Activated naive CD8-positive, alpha-beta T cell treated with anti-CD3 and anti-CD28 coated beads, Interleukin-2, amount 50 U/mL, for 24 hours (primary cell): Measurements from ENCODE around the gene PIP5K1B.
A peak's percentile ranks its signal among the peaks of the same experiment; 100 is the strongest.

Experiments used
- ATAC-seq: fragments of 150-1000 bp; cut with Tn5 transposase; one replicate; pipeline ENCODE4 v1.10.0; 2021
- DNase-seq: peaks from one replicate; pipeline ENCODE4 v3.0.0; 2021
- H3K27ac Mint-ChIP-seq: one replicate; pipeline ENCODE4 v1.8.0; 2021; ENCODE audit warnings: mild to moderate bottlenecking, mixed read lengths
- H3K27me3 Mint-ChIP-seq: one replicate; pipeline ENCODE4 v1.8.0; 2021; ENCODE audit warnings: mixed read lengths
- H3K36me3 Mint-ChIP-seq: one replicate; pipeline ENCODE4 v1.8.0; 2021; ENCODE audit warnings: low read depth, mixed read lengths
- H3K4me1 Mint-ChIP-seq: one replicate; pipeline ENCODE4 v1.8.0; 2021; ENCODE audit warnings: mixed read lengths
- H3K4me3 Mint-ChIP-seq: one replicate; pipeline ENCODE4 v1.8.0; 2021; ENCODE audit warnings: mild to moderate bottlenecking, moderate library complexity, mixed read lengths
- H3K9me3 Mint-ChIP-seq: one replicate; pipeline ENCODE4 v1.8.0; 2021; ENCODE audit warnings: mixed read lengths

PIP5K1B gene

GRCh38 chr9:68759981-68760673, 55.1 kb downstream of the PIP5K1B start:
- peaks cover 10% of the 10 kb centered on the region for H3K9me3 Mint-ChIP-seq
- no peak overlapping the region for H3K4me3 Mint-ChIP-seq
- ATAC-seq (no peak), DNase-seq (no peak)
- H3K27ac Mint-ChIP-seq: no peak overlapping the region
- no peaks in the 10 kb centered on the region for H3K4me1 Mint-ChIP-seq
- peaks cover 8% of the 10 kb centered on the region for H3K36me3 Mint-ChIP-seq
- peaks cover 8% of the 10 kb centered on the region for H3K27me3 Mint-ChIP-seq

DNA sequence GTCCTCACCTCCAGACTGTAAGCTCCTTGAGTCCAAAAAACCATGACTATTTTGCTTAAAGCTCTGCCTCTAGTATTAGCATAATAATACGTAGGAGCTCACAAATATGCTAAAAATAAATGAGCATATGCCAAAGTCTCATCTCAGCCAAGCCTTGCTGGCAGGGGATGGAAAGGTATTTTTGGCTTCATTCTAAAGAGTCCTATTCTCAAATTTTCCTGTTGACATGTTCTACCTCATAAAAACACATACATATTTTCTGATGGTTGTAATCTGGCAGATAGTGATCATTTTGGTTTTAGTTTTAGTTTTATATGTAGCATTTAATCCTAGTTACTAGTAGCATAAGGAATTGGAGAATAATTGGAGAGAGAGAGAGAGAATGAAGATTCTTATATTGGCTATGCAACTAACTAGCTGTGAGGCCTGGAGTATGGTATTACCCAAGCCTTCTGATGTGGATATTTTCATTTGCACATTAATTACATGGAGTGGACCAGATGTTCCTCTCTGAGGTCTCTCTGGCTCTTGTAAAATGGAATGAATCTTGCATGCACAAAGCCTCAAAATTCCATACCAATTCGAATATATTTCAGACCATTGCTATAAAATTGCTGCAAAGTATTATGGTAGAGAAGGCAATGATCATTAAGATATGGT, 55.8 kb downstream of the PIP5K1B start:
- ATAC-seq: no peak
- H3K27ac Mint-ChIP-seq: no peak overlapping the region

GRCh38 chr9:68762570-68762969, 57.5 kb downstream of the PIP5K1B start:
- no peak for ATAC-seq
- peaks cover 8% of the 10 kb centered on the region for H3K27me3 Mint-ChIP-seq
- DNase-seq: no peak
- H3K36me3 Mint-ChIP-seq: peaks cover 8% of the 10 kb centered on the region
- no peak overlapping the region for H3K4me3 Mint-ChIP-seq
- H3K27ac Mint-ChIP-seq: no peak overlapping the region
- peaks cover 10% of the 10 kb centered on the region for H3K9me3 Mint-ChIP-seq
- H3K4me1 Mint-ChIP-seq: no peaks in the 10 kb centered on the region

More for the DNA sequence above, 55.8 kb downstream of the PIP5K1B start:
- H3K9me3 Mint-ChIP-seq: peaks cover 10% of the 10 kb centered on the region
- H3K27me3 Mint-ChIP-seq: peaks cover 8% of the 10 kb centered on the region
- no peak for DNase-seq
- H3K36me3 Mint-ChIP-seq: peaks cover 8% of the 10 kb centered on the region
- no peak overlapping the region for H3K4me3 Mint-ChIP-seq
- no peaks in the 10 kb centered on the region for H3K4me1 Mint-ChIP-seq

DNA sequence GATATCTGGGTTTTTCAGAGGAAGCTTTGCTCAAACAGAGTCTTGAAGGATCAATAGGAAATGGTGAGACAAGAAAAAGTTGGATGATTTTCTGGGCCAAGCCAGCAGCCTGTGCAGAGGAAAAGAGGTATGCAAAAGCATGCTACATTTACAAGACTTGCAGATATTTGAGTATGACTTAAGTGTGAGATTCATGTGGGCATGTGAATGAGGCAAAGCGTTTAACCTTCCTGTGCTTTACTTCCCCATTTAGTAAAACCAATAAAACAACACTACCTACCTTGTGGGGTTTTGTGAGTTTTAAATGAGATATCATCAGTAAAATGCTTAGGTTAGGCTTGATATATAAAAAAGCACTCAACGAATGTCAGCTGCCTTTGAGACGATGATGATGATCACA, 58.1 kb downstream of the PIP5K1B start:
- no peak overlapping the region for H3K4me3 Mint-ChIP-seq
- DNase-seq (no peak), ATAC-seq (no peak)
- H3K4me1 Mint-ChIP-seq: no peaks in the 10 kb centered on the region
- H3K9me3 Mint-ChIP-seq: peaks cover 7% of the 10 kb centered on the region
- H3K36me3 Mint-ChIP-seq: peaks cover 5% of the 10 kb centered on the region
- peaks cover 6% of the 10 kb centered on the region for H3K27me3 Mint-ChIP-seq
- no peak overlapping the region for H3K27ac Mint-ChIP-seq

- H3K4me1 Mint-ChIP-seq: no peaks in the 10 kb centered on the region
- no peak overlapping the region for H3K27ac Mint-ChIP-seq
- H3K27me3 Mint-ChIP-seq: peaks cover 8% of the 10 kb centered on the region
- H3K36me3 Mint-ChIP-seq: no peaks in the 10 kb centered on the region
- no peak overlapping the region for H3K4me3 Mint-ChIP-seq
- DNase-seq: no peak
- ATAC-seq: no peak
- no peaks in the 10 kb centered on the region for H3K9me3 Mint-ChIP-seq
These were observed 63.6 kb downstream of the PIP5K1B start for GRCh38 chr9:68768619-68769018.

GRCh38 chr9:68769852-68770251, 64.8 kb downstream of the PIP5K1B start:
- ATAC-seq (no peak), DNase-seq (no peak)
- Mint-ChIP-seq H3K4me3 (no peak overlapping the region), H3K27me3 (peaks cover 8% of the 10 kb centered on the region), H3K4me1 (no peaks in the 10 kb centered on the region), H3K36me3 (no peaks in the 10 kb centered on the region), H3K9me3 (no peaks in the 10 kb centered on the region), H3K27ac (no peak overlapping the region)

- ATAC-seq (no peak), DNase-seq (no peak)
- H3K4me3 Mint-ChIP-seq: no peak overlapping the region
- H3K27me3 Mint-ChIP-seq: peaks cover 11% of the 10 kb centered on the region
- H3K9me3 Mint-ChIP-seq: no peaks in the 10 kb centered on the region
- H3K4me1 Mint-ChIP-seq: no peaks in the 10 kb centered on the region
- H3K27ac Mint-ChIP-seq: no peak overlapping the region
- H3K36me3 Mint-ChIP-seq: no peaks in the 10 kb centered on the region
These were observed 66.3 kb downstream of the PIP5K1B start for GRCh38 chr9:68771376-68771775.

GRCh38 chr9:68775003-68775730, 70.1 kb downstream of the PIP5K1B start:
- H3K9me3 Mint-ChIP-seq: no peaks in the 10 kb centered on the region
- no peak overlapping the region for H3K27ac Mint-ChIP-seq
- ATAC-seq (no peak), DNase-seq (no peak)
- no peaks in the 10 kb centered on the region for H3K4me1 Mint-ChIP-seq
- H3K4me3 Mint-ChIP-seq: no peak overlapping the region
- no peaks in the 10 kb centered on the region for H3K36me3 Mint-ChIP-seq
- H3K27me3 Mint-ChIP-seq: peaks cover 9% of the 10 kb centered on the region

GRCh38 chr9:68777070-68777763, 72.2 kb downstream of the PIP5K1B start:
- H3K27ac Mint-ChIP-seq: no peak overlapping the region
- no peaks in the 10 kb centered on the region for H3K9me3 Mint-ChIP-seq
- DNase-seq (no peak), ATAC-seq (no peak)
- peaks cover 3% of the 10 kb centered on the region for H3K36me3 Mint-ChIP-seq
- no peak overlapping the region for H3K4me3 Mint-ChIP-seq
- peaks cover 5% of the 10 kb centered on the region for H3K4me1 Mint-ChIP-seq
- H3K27me3 Mint-ChIP-seq: peaks cover 4% of the 10 kb centered on the region

GRCh38 chr9:68778635-68779034, 73.6 kb downstream of the PIP5K1B start:
- no peak overlapping the region for H3K27ac Mint-ChIP-seq
- ATAC-seq: no peak
- H3K4me3 Mint-ChIP-seq: no peak overlapping the region
- no peak for DNase-seq
- H3K4me1 Mint-ChIP-seq: peaks cover 5% of the 10 kb centered on the region
- peaks cover 4% of the 10 kb centered on the region for H3K27me3 Mint-ChIP-seq
- no peaks in the 10 kb centered on the region for H3K9me3 Mint-ChIP-seq
- H3K36me3 Mint-ChIP-seq: peaks cover 3% of the 10 kb centered on the region

GRCh38 chr9:68779558-68780379, 74.7 kb downstream of the PIP5K1B start:
- peak; percentile 93 for ATAC-seq
- peak; percentile 95 for DNase-seq
- Mint-ChIP-seq H3K27me3 (peaks cover 4% of the 10 kb centered on the region), H3K4me1 (peaks cover 5% of the 10 kb centered on the region), H3K9me3 (no peaks in the 10 kb centered on the region), H3K4me3 (no peak overlapping the region), H3K36me3 (peaks cover 3% of the 10 kb centered on the region), H3K27ac (no peak overlapping the region)

- peaks cover 5% of the 10 kb centered on the region for H3K4me1 Mint-ChIP-seq
These were observed 75.3 kb downstream of the PIP5K1B start for GRCh38 chr9:68780380-68780712.

GRCh38 chr9:68780720-68781119, 75.7 kb downstream of the PIP5K1B start:
- ATAC-seq: no peak
- Mint-ChIP-seq H3K36me3 (peaks cover 3% of the 10 kb centered on the region), H3K4me3 (no peak overlapping the region), H3K27me3 (no peaks in the 10 kb centered on the region), H3K4me1 (peaks cover 8% of the 10 kb centered on the region), H3K27ac (no peak overlapping the region), H3K9me3 (no peaks in the 10 kb centered on the region)
- peak; percentile 14 for DNase-seq

More at GRCh38 chr9:68780380-68780712, 75.3 kb downstream of the PIP5K1B start:
- H3K27me3 Mint-ChIP-seq: peaks cover under 1% of the 10 kb centered on the region
- H3K9me3 Mint-ChIP-seq: no peaks in the 10 kb centered on the region
- H3K4me3 Mint-ChIP-seq: no peak overlapping the region
- H3K36me3 Mint-ChIP-seq: peaks cover 3% of the 10 kb centered on the region
- no peak overlapping the region for H3K27ac Mint-ChIP-seq
- DNase-seq (no peak), ATAC-seq (peak; percentile 12)

GRCh38 chr9:68781928-68782327, 76.9 kb downstream of the PIP5K1B start:
- peak overlapping the region; percentile 65 for H3K4me3 Mint-ChIP-seq
- H3K36me3 Mint-ChIP-seq: peaks cover 3% of the 10 kb centered on the region
- H3K4me1 Mint-ChIP-seq: peaks cover 8% of the 10 kb centered on the region
- H3K27ac Mint-ChIP-seq: no peak overlapping the region
- H3K9me3 Mint-ChIP-seq: no peaks in the 10 kb centered on the region
- no peaks in the 10 kb centered on the region for H3K27me3 Mint-ChIP-seq
- ATAC-seq (no peak), DNase-seq (no peak)
